8988T (cell line): ENCODE measurements around the gene MYOM1.
A peak's percentile ranks its signal among the peaks of the same experiment; 100 is the strongest.
"Not testable (repeated sequence)": the region's sequence is repeated elsewhere in the genome, so short reads cannot be mapped to it uniquely, and the experiment has no call there.

ENCODE experiments used
- DNase-seq: peaks from one replicate; pipeline ENCODE4 v3.0.0; 2011

The MYOM1 gene

DNA sequence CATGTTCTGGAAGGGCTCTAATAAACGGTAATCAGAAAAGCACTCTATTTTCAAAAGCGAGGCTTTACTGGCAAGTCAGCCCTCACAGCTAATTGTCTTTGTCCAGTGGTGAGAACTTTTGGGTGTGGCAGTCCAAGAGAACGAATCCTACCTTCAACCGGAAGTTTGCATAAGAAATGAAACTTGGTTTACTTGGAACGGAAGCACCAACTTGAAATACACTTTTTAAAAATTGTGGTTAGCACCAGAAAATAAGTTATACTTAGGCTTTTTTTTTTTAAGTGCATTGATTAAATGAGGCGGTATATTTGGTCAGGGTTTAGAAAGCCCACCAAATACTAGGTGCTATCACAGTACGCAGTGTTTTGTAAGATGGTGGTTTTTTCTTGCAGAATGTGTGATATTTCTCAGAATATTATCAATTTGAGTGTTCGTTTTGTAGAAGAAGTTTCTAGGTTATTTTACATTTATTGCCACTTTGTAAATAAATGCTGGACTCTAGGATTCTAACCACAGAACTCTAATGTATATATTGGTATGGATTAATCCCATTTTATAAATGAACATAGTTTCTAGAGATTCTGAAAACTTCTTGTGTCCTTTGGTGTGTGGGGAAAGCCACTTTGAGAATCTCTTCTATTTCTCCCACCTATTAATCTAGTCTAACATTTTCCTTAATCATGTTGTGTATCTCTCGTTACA is 29.0 kb upstream of the MYOM1 start:
- no peak for DNase-seq

DNA sequence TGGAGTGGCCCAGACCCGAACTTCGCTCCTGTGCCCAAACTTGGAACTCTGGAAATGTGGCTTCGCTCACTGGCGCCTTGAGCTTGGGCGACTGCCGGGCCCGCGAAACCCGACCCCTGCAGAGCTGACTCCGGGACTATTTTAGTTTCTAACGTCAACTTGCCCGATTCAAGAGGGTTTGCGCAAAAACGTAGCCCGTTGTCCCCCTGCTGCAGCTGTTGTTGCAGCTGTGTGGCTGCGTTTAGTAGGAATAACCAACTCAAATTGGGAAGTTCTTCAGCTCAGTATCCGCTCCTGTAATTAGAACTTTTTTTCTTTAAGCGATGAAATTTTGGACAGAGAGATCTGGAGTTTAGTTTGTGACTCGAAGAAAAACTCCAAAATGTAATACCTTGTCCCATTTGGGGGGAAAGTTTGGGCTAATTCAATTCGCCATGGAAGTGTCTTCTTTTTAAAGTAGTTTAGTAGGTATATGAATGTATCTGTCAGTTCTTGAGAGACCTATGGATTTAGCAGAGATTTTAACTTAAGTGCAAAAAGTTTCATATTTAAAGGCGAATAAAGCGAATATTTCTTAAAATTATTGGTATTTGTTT is 28.4 kb upstream of the MYOM1 start:
- DNase-seq: no peak

DNA sequence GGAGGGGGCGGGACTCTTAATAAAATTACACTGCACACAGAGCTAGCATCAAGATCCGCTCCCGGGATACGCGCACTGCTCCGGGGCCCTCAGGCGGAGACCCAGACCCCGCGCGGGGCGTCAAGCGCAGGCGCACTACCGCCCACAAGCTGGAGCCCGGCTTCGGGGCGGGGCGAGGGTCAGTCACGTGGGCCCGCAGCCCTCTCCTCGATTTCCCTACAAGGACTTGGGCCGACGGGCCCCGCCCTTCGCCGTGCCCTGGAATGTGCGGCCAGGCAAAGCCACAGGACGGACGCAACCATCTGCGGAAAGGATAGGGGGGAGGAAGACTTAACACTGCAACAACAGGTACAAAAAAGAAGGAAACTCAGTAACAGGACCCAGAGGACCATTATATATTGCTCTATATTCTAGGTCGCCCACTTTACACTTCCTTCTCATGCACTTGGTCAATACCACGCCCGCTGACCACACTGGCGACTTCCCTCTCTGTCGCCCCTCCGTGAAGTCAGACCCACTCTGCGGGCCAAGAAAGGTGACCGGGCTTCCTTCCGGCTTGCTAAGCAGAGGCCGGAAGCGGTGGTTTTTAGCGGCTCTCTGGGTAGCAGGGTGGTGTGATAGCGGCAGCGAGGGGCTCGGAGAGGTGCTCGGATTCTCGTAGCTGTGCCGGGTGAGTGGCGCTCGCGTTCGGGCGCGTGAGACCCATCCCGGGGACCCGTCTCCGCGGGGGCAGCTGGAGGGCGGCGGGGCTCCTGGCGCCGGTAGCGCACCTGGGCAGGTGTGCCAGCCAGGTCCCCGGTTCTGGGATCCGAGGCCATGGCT is 27.7 kb upstream of the MYOM1 start, which contains the start of gene MYL12A:
Gene MYL12A (plus strand): TSS at position 562 of the 822 bp plus-strand sequence. CDS start 5,447 bp downstream, outside the sequence.
- DNase-seq: peak; percentile 71

DNA sequence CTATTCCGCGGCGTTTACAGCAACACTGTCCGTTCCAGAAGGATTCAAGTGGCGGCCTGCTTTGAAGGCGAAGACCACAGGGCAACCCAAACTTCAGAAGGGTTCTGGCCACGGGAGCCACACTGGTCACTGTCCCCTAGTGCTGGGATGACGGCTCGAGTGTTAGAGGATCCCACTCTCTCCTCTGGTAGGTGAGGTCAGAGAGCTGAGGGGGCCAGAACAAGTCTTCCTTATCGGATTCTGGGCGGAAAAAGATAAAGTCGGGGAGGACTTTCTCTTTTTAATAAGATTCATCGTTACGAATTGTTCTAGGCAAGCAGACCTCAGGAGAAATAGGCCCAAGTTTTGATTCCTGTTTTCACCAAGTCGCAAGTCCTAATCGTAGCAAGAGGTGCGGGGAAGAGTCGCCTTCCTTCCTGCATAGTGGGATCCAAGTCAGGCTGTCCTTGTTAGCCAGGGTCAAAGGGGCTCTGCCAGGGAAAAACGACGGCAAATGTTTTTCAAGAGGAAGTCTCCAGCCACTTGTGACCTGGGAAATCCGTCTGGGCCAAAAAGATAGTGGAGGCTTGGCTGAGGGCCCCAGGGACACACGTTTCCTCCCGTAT is 27.0 kb upstream of the MYOM1 start:
- no peak for DNase-seq

DNA sequence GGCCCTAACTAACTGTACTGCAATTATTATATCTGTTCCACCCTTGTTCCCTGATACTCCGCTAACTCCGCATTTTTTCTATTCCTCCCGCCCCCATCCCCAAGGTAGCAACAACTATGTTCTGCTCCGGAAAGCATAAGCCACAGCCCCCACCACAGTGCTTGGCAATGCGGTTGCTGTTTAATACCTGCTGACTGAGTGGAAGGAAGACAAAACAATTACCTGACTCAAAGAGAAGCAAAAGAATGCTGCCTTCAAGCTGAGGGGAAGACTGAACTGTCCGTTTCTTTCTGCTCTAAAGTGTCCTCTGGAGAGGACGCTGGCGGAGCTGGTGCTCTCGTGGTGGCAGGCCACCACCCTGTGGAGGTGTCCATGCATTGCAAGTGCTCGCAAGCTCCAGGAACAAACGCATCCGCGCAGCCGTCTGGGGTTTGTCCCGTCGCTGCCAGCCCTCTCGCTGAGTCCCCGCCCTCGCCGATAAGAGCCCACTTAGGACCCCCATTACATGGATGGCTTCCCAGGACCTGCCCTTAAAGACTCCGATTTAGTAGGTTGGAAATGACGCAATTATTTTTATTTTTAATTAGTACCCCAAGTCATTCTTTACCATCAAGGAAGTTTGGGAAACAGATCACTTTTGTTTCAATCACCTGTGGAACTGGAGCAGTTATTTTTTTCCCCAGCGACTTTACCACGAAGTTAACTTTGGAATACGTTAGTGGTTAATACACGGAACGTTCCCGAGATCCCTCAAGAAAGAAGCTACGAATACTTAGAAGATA is 26.3 kb upstream of the MYOM1 start:
- peak; percentile 25 for DNase-seq

DNA sequence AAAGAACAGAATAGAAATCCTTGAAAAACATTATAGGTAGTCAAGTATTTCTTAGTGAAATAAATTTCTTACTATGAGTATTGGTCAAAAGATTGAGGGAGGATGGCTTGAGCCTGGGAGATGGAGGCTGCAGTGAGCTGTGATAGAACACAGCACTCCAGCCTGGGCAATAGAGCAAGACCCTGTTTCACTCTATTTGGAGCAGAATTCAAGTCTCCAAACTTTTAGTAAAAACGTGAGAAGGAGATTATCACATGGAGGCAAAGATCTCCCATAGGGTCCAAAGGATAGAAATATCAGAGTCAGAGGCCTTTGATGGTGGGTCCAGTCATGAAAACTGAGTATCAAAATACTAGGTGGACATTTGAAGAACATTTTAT is 25.4 kb upstream of the MYOM1 start:
- DNase-seq: no peak

DNA sequence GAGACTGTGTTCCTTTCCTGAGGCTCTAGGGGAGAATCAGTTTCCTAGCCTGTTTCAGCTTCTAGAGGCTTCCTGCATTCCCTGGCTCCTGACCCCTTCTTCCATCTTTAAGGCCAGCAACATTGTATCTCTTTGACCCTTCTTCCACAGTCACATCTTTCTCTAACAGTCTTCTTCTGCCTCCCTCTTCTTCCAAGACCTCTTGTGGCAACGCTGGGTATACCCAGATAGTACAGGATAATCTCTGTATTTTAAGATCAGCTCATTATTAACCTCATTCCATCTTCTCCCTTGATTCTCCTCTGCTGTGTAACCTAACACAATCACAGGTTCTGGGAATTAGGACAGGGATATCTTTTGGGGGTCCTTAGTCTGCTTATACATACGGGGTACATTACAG is 19.0 kb upstream of the MYOM1 start:
- DNase-seq: no peak

DNA sequence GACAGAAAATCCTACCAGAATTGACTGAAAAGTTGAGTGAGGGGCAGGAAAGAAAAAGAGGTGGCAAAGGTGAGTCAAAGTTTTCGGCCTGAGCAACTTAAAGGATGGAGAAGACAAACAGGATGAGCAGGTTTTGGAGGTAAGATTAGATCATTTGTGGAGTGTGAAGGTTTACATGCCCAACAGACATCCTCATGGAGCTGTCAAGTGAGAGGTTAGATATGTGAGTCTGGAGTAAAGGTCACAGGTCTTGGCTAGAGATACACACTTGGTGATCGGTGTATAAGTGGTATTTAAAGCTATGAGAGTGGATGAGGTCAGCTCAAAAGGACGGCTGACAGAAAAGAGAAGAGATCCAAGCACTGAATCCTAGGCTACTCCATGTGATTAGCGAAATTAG is 16.7 kb upstream of the MYOM1 start:
- DNase-seq: no peak

DNA sequence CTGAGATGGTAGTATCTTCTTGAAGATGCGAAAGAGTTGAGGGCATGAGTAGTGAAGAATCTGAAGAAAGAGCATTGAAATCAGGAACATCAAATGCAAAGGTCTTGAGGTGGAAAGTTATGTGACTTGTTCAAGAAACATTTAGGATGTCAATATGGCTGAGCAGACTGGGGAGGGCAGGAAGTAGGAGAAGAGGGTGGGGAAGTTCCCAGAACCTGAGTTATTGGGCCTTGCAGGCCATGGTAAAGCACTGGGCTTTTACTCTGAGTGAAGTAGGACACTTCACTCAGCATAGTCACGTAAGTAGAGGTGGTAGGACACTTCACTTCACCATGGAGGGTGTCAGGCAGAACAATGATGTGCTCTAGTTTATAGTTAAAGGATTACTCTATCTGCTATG is 16.1 kb upstream of the MYOM1 start:
- DNase-seq: no peak

DNA sequence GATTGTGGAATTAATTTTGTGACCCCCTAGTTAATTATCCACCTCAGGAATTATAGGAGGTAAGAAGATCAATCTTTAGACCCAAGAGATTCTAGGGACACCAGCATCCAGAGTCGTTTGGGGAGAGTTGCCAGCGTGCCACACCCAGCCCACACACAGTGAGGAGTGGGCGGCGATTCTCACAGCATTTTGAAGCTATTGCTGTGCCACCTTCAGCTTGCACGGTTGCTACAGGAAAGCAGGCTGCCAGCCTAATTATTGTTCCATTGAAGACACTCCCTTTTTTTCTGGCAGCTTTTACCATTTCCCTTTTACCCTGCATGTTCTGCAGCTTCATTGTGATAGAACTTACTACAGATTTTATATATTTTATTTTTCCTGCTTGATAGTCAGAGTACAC is 14.7 kb upstream of the MYOM1 start:
- no peak for DNase-seq

DNA sequence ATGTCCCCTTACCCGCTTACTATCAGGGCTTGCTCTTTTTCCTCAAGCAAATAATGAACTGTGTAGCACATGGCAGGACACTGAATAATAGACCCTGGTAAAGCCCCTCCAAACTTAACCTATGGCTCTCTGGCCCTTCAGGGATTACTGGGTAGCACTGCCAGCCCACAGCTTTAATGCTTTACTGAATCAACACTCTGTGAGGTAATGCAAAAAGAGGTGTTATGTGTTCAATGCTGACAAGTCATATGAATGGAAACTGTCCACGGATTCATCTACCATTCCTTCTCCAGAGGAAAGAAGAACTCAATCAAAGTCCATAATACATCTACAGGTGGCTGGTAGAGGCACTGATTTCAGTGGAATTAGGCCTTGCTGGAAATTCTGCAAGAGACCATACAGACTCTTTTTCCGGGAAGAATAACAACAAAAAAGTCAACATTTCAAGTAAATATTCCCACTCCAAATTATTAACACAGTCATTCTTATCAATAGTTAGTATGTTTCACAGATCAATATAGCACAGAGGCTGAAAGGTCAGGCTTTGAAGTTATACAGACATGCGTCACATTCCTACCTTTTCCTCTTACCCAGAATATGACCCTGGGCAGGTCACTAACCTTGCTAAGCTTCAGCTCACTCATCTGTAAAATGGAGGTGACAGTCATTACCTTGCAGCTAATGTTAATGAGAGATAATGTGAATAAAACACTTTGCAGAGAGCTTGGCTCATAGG is 13.8 kb upstream of the MYOM1 start:
- no peak for DNase-seq

DNA sequence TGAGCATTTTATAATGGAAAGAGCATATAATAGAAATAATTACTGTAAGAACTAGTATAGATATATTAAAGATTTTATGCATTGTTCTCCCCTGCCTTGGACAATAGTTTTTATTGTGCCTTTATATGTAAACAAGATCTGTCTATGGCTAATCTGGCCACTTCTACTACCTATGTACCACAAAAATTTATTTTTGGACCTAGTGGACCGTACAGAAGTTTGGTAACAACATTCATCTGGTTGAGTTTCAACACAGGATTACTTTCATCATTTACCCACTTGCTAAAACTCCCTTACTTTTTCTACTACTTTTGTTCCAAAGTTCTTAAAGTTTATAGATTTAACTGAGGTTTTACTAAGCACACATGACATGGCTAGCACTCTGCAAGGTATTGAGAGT is 13.2 kb upstream of the MYOM1 start:
- DNase-seq: no peak

DNA sequence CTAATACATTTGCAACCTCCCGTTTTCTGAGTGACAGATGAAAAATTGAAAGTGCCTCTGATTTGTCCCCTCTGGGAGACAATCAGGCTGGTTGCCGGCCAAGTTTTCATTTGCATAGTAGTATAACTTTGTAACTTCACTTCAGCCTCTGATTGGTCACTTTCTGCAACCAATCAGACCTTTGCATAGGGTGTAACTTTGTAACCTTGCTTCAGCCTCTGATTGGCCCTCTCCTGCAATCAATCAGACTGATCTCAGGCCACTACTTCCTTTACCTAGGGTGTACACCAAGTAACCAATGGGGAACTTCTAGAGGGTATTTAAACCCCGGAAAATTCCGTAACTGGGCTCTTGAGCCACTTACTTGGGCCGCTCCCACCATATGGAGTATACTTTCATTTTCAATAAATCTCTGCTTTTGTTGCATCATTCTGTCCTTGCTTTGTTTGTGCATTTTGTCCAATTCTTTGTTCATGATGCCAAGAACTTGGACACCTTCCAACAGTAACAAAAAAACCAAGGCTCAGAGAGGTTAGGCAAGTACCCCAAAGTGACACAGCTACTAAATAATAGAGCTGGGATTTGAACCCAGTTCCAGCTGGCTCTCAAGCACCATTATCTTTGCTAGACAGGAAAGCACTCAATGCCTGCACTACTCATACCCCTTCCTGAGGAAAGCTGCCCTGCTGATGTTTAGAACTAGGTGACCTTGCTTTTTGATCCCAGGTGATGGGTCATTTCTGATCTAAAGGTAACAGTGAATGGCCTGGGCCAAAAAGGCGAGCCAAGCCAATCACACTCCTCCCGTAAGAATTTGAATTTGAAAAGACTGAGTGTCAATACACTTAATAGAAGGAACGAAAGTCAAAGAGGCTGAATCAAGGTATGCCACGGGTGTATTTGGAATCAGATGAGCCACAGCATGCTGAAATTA is 10.9 kb upstream of the MYOM1 start:
- DNase-seq: no peak

DNA sequence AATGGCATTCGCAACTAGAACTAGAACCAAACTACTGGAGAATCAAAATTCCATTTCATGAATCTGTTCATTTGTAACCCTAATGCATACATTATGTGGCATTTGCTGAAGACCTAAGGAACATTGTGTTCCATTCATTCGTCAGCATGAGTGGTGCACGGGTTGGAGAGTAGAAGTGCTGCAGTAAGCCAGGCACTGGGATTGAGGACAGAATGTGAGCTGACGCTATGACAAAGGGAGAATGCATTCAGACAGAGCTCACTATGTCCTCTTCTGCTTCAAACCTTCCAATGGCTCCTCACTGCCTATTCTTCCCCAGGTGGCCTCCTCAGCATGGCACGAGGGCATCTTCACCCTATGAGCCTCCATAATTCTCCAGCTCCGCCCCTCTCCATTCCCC is 6.3 kb upstream of the MYOM1 start:
- no peak for DNase-seq

DNA sequence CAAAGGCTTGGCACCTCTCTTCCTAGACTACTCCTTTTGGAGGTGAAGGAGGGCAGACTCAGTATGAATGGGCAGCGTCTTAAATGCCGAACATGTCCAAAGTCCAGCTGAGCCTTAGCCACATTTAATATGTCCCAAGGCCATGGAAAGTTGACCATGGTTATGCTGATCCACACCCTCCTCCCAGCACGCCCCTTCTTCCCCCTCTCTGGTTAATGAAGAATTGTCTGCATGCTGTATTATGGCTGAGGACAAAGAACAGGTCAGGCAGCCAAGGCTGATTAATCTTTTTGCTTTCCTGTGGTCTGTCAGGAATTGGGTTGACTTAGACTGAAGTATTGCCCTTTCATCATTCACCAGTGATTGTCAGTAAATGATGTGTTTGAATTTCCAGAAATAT is 5.8 kb upstream of the MYOM1 start:
- DNase-seq: no peak

DNA sequence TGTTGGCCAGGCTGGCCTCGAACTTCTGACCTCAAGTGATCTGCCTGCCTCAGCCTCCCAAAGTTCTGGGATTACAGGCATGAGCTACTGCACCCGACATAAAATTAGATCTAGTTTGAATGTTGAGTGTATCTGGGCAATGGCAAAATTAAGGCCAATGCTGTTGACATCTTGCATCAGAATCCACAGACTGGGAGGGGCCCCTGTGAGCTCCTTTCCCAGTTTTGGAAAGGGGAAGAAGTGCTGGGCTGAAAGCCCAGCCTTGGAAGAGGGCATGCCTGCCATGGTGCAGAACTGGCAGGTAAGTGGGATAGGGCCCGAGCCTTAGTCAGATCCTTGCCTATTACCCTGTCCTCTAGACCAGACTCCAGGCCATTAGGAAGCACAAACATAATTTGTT is 4.5 kb upstream of the MYOM1 start:
- DNase-seq: no peak

DNA sequence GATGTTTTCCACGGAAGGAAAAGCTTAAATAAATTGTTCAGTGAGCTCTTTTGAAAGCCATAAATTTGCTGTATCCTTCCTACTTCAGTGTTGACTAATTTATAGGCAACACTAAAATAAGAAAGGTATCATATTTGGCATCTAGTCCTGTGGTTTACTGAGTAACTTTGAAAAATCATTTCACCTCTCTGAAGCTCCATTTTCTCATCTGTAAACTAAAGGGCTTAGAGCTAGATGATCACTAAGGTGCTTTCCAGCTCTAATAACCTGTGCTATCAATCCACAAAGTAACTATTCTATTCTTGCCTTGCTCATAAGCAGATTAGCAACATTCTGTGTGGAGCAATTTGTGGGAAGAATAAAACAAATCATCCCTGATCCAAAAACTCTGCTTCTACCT is 3.6 kb upstream of the MYOM1 start:
- no peak for DNase-seq

DNA sequence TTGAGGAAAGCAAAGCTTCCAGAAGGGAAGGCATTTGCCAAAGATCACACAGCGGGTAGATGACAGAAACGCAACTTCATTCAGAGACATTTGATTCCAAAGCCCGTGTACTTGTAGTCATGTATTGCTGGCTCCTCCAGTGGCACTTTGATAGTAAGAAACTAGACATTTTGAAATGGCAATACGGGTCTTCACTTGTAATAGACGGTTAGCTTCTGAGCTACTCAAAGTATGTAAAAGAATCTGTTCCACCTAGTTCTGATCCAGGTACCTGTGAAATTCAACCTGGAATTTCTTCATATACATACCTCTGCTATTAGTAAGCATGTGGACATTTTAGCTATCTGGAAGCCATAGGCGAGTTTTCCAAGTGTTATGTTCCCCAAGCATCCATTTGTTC is 1.7 kb upstream of the MYOM1 start:
- no peak for DNase-seq

DNA sequence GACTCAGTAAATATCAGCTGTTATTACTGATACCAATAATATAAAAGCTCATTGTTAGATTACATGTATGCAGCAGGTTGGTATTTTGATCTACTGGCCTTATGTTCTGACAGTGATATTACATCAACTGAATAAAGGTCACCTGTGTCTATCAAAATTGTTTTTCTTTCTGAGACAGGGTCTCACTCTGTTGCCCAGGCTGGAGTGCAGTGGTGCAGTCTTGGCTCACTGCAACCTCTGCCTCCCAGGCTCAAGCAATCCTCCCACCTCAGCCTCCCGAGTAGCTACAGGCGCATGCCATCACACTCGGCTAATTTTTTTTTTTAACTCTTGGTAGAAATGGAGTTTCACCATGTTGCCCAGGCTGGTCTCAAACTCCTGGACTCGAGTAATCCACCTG is 1.1 kb upstream of the MYOM1 start:
- DNase-seq: not testable (repeated sequence)

DNA sequence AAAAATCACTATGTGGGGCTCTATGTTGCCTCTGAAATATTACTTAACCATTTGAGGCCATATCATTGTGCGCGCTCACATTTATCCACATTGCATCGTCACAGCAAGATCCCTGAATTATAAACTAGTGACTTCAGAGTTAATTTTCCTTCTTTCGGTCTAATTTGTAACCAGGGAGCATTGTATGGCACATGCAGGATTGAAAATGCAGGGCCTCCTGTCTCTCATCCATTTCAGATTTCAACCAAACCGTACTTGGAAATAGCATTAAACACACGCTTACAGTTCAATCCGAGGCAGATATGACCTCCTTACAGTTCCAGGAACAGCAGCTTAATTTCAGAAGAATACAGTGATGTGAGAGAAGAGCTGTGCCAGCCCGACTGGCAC is 532 bp downstream of the MYOM1 start:
- no peak for DNase-seq

DNA sequence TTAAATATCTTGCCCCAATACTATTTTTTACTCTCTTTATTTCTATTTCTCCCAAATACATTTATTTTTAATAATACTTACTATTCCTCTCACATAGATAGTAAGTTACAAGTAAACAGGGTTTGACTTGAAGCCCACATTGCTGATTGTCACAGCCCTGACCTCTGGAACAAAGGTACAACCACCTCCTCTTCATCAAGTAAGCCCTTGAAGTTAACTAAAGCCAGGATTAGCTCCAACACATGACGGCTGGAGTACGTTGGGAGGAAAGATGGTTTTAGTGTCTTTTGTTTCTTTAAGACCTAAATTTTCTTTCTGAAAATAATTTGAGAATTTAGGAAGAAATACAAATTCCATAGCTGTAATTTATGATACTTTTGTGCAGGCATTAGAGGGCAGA is 949 bp downstream of the MYOM1 start:
- DNase-seq: no peak
